Fibroblast of lung (primary cell): ENCODE data around the gene OR14A16.

Experiments used
- EZH2 ChIP-seq: IDR thresholded peaks from 2 replicates; pipeline ENCODE4 v1.5.1; 2012; ENCODE audit warnings: low read length, control low read depth, mild to moderate bottlenecking; ENCODE audit errors: missing control alignments
- TF ChIP-seq, protein P1 (sequence below), 2 donors: IDR thresholded peaks in 1 of 2; conservative IDR thresholded peaks in 1 of 2; 1 replicate in 1 of 2; 2 replicates in 1 of 2; pipeline ENCODE4 v1.5.1; 2011 to 2012; ENCODE audit warnings: low read length in 2 of 2, control low read depth in 1 of 2, inconsistent platforms in 1 of 2, low read depth in 1 of 2, mild to moderate bottlenecking in 1 of 2

DNA sequence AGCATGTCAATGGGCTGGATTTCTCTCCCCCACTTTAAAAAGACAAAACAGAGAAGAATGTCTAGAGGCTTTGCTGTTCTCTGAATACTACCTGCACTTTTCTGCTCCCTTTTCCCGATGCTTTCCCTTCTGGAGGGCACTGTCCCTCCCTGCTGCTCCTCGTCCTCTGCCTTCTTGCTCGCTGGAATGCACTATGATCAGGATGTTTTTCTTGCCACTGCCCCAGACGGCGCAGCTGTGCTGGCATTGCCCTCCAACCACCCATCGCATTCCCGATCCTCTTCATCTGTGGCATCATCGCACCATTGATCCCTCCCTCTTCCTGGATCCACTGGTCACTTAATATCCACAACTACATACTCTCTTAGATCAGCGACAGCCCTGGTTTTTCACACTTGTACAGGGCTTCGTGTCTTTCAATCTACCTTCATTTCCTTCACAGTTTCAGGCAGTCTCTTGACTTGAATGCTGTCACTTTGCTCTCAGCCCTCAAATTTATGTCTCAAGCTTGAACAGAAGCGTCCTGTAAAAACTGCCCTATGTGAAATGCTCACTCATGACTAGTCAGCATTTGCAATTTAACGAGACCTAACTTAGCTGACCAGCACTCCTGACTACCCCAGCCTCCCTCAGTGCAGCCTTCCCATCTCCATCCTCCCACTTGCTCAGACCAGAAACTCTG is 21.2 kb upstream of the OR14A16 start:
- TF ChIP-seq EZH2: no peak
- TF ChIP-seq, protein P1, sequence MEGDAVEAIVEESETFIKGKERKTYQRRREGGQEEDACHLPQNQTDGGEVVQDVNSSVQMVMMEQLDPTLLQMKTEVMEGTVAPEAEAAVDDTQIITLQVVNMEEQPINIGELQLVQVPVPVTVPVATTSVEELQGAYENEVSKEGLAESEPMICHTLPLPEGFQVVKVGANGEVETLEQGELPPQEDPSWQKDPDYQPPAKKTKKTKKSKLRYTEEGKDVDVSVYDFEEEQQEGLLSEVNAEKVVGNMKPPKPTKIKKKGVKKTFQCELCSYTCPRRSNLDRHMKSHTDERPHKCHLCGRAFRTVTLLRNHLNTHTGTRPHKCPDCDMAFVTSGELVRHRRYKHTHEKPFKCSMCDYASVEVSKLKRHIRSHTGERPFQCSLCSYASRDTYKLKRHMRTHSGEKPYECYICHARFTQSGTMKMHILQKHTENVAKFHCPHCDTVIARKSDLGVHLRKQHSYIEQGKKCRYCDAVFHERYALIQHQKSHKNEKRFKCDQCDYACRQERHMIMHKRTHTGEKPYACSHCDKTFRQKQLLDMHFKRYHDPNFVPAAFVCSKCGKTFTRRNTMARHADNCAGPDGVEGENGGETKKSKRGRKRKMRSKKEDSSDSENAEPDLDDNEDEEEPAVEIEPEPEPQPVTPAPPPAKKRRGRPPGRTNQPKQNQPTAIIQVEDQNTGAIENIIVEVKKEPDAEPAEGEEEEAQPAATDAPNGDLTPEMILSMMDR (conservative IDR thresholded peaks at IDR 0.05 in 1 of 2, IDR thresholded peaks at IDR 0.05 in 1 of 2; ENCODE audit: low read depth in 1 of 2, low read length in 2 of 2): no peak
